Fibroblast of lung (primary cell): ENCODE measurements around the gene COPB1.

Experiments
- CTCF ChIP-seq, 2 donors: IDR thresholded peaks in 1 of 2; conservative IDR thresholded peaks in 1 of 2; 1 replicate in 1 of 2; 2 replicates in 1 of 2; pipeline ENCODE4 v1.5.1; 2011 to 2012; ENCODE audit warnings: low read length in 2 of 2, control low read depth in 1 of 2, inconsistent platforms in 1 of 2, low read depth in 1 of 2, mild to moderate bottlenecking in 1 of 2
- EZH2 ChIP-seq: IDR thresholded peaks from 2 replicates; pipeline ENCODE4 v1.5.1; 2012; ENCODE audit warnings: low read length, control low read depth, mild to moderate bottlenecking; ENCODE audit errors: missing control alignments

- TF ChIP-seq EZH2 (no peak), CTCF (conservative IDR thresholded peaks at IDR 0.05 in 1 of 2, IDR thresholded peaks at IDR 0.05 in 1 of 2; ENCODE audit: low read depth in 1 of 2, low read length in 2 of 2) (no peak)
Observed at GRCh38 chr11:14417617-14418374, 81.8 kb downstream of the COPB1 start.
